ENCODE data around the gene CPEB4.

Gene CPEB4

DNA sequence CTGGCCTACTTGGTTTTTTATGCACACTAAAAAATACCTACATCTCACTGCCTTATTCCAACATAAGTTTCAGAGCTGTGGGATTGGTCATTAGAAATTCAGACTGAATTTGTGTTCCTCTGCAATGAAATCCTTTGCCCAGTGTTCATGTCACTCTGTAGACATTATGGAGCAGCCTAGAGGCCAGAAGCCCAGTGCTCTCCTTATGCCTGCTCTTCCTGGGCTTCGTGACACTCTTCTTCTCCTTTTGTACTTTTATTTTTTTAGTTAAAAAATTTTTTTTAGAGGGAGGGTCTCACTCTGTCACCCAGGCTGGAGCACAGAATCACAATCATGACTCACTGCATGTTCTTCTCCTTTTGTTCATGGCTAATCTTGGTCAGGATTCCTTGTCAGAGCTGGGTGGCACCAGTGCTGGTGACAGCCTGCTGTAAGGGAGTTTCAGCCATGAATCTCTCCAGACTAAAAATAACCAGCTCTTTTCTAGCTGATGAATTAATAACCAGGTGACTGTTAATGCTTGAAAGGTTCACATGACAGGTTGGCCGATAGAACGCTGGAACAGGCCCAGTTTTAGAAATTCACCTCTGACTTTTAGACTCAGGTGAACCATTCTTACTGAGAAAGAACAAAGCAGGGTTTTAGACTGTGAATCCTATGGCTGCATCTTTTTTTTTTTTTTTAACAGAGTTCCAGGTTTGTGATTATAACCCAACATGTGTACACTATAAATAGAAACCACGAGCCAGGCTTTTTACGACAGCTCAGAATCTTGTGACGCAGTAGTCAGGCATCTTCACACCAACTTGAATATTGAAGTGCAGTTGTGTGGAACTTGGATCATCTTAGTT lies 66.7 kb downstream of the CPEB4 start:
- H3K9ac ChIP-seq (ENCODE audit: low read length in 2 of 2) = peak overlapping the region in 1 of 2 donors; percentile 27
- H3K36me3 ChIP-seq (ENCODE audit: control insufficient read depth in 2 of 2, insufficient read depth in 2 of 2, low read length in 2 of 2) = peaks cover 26 to 35% of the 10 kb centered on the region in 2 donors
- H3K4me1 ChIP-seq (ENCODE audit: control insufficient read depth, insufficient read depth, low read length) = peaks cover 7% of the 10 kb centered on the region
- peak overlapping the region in 1 of 2 donors; percentile 38 for H3K4me3 ChIP-seq (ENCODE audit: low read length in 2 of 2)
- no peaks in the 10 kb centered on the region for H3K27me3 ChIP-seq (ENCODE audit: control insufficient read depth in 1 of 2, insufficient read depth in 2 of 2, low read length in 2 of 2)
- peak overlapping the region; percentile 18 for H3K27ac ChIP-seq (ENCODE audit: low read length)
- no peaks in the 10 kb centered on the region for H3K9me3 ChIP-seq (ENCODE audit: control insufficient read depth in 2 of 2, low read length in 2 of 2)

DNA sequence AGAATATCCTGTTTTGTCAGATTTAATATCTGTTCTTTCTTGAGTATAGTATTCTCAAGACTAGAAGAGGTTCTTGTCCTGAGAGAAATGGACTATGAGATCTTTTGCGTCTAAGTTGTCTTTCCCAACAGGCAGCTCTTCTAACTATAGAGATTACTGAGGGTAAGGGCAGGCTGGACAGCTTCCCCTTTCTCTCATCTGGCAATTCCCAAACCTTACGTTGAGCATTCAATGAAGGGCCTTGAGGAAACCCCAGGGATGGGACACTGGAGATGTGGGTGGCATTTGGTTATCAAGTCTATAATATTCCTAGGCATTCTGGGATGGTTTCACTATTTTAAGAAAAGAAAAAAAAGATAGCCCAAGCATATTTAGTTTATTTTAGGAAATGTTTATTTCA lies 72.8 kb downstream of the CPEB4 start:
- Histone ChIP-seq H3K27me3 (ENCODE audit: control insufficient read depth in 1 of 2, insufficient read depth in 2 of 2, low read length in 2 of 2) (no peaks in the 10 kb centered on the region), H3K9me3 (ENCODE audit: control insufficient read depth in 2 of 2, low read length in 2 of 2) (no peaks in the 10 kb centered on the region), H3K4me3 (ENCODE audit: low read length in 2 of 2) (no peak overlapping the region), H3K4me1 (ENCODE audit: control insufficient read depth, insufficient read depth, low read length) (no peaks in the 10 kb centered on the region), H3K36me3 (ENCODE audit: control insufficient read depth in 2 of 2, insufficient read depth in 2 of 2, low read length in 2 of 2) (peaks cover 0 to 9% of the 10 kb centered on the region in 2 donors), H3K27ac (ENCODE audit: low read length) (no peak overlapping the region), H3K9ac (ENCODE audit: low read length in 2 of 2) (no peak overlapping the region)

DNA sequence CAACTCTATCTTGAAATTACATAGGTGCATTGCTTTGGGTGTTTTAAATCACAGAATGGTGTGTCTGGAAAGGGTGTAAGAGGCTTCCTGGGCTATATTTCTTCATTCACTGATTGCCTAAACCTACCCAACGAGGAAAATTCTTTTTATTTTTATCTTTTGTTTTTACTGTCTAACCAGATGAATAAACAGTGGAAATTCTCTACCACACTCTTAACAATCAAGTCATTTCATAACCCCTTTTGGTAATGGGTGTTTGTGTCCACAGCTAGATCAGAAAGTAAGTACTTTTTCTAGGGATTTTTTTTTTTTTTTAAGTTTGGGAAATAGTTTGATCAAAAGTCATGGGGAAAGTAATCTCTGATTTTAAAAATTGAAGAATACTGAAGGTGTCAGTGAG lies 73.3 kb downstream of the CPEB4 start:
- Histone ChIP-seq H3K27me3 (ENCODE audit: control insufficient read depth in 1 of 2, insufficient read depth in 2 of 2, low read length in 2 of 2) (no peaks in the 10 kb centered on the region), H3K27ac (ENCODE audit: low read length) (no peak overlapping the region), H3K4me3 (ENCODE audit: low read length in 2 of 2) (no peak overlapping the region), H3K4me1 (ENCODE audit: control insufficient read depth, insufficient read depth, low read length) (no peaks in the 10 kb centered on the region), H3K9ac (ENCODE audit: low read length in 2 of 2) (no peak overlapping the region), H3K9me3 (ENCODE audit: control insufficient read depth in 2 of 2, low read length in 2 of 2) (no peaks in the 10 kb centered on the region), H3K36me3 (ENCODE audit: control insufficient read depth in 2 of 2, insufficient read depth in 2 of 2, low read length in 2 of 2) (peaks cover 0 to 8% of the 10 kb centered on the region in 2 donors)

DNA sequence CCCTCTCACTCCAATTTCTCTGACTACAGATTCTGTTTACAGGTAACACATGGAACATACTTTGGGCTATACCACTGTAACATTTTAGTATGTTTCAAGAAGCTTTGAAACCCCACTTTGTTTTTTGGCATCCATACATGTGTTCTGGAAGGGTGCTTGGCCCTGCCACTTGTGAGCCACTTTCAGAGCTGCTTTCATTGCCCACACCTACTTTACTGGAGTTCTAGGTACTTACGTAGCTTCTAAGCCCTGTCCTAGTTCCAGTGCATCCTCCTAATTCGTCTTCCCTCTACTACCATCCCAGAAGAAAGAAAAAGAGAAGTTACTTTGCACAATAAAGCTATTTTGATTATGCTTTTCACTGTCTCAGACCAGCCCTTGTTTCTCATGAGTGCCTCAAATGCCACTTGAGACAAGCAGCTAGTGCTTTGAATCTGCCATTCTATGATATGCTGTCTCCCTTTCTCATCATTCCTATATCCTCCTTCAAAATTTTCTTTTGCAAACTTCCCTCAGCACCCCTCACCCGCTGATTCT lies 74.4 kb downstream of the CPEB4 start:
- H3K27me3 ChIP-seq (ENCODE audit: control insufficient read depth in 1 of 2, insufficient read depth in 2 of 2, low read length in 2 of 2) = no peaks in the 10 kb centered on the region
- H3K36me3 ChIP-seq (ENCODE audit: control insufficient read depth in 2 of 2, insufficient read depth in 2 of 2, low read length in 2 of 2) = peaks cover 0 to 6% of the 10 kb centered on the region in 2 donors
- H3K4me1 ChIP-seq (ENCODE audit: control insufficient read depth, insufficient read depth, low read length) = no peaks in the 10 kb centered on the region
- H3K9ac ChIP-seq (ENCODE audit: low read length in 2 of 2) = no peak overlapping the region
- no peak overlapping the region for H3K27ac ChIP-seq (ENCODE audit: low read length)
- no peak overlapping the region for H3K4me3 ChIP-seq (ENCODE audit: low read length in 2 of 2)
- H3K9me3 ChIP-seq (ENCODE audit: control insufficient read depth in 2 of 2, low read length in 2 of 2) = no peaks in the 10 kb centered on the region

GRCh38 chr5:173963182-173963838 lies 75.2 kb downstream of the CPEB4 start:
- Histone ChIP-seq H3K9me3 (ENCODE audit: control insufficient read depth in 2 of 2, low read length in 2 of 2) (no peaks in the 10 kb centered on the region), H3K4me3 (ENCODE audit: low read length in 2 of 2) (no peak overlapping the region), H3K4me1 (ENCODE audit: control insufficient read depth, insufficient read depth, low read length) (no peaks in the 10 kb centered on the region), H3K36me3 (ENCODE audit: control insufficient read depth in 2 of 2, insufficient read depth in 2 of 2, low read length in 2 of 2) (peaks cover 0 to 5% of the 10 kb centered on the region in 2 donors), H3K27ac (ENCODE audit: low read length) (no peak overlapping the region), H3K9ac (ENCODE audit: low read length in 2 of 2) (peak overlapping the region in 1 of 2 donors; percentile 45), H3K27me3 (ENCODE audit: control insufficient read depth in 1 of 2, insufficient read depth in 2 of 2, low read length in 2 of 2) (no peaks in the 10 kb centered on the region)

- Histone ChIP-seq H3K9ac (ENCODE audit: low read length in 2 of 2) (no peak overlapping the region), H3K36me3 (ENCODE audit: control insufficient read depth in 2 of 2, insufficient read depth in 2 of 2, low read length in 2 of 2) (peaks cover 0 to 3% of the 10 kb centered on the region in 2 donors), H3K4me3 (ENCODE audit: low read length in 2 of 2) (peak overlapping the region; percentile 19 to 44), H3K4me1 (ENCODE audit: control insufficient read depth, insufficient read depth, low read length) (no peaks in the 10 kb centered on the region), H3K9me3 (ENCODE audit: control insufficient read depth in 2 of 2, low read length in 2 of 2) (no peaks in the 10 kb centered on the region), H3K27me3 (ENCODE audit: control insufficient read depth in 1 of 2, insufficient read depth in 2 of 2, low read length in 2 of 2) (no peaks in the 10 kb centered on the region), H3K27ac (ENCODE audit: low read length) (no peak overlapping the region)
Measured at GRCh38 chr5:173963867-173964441, 75.8 kb downstream of the CPEB4 start.

DNA sequence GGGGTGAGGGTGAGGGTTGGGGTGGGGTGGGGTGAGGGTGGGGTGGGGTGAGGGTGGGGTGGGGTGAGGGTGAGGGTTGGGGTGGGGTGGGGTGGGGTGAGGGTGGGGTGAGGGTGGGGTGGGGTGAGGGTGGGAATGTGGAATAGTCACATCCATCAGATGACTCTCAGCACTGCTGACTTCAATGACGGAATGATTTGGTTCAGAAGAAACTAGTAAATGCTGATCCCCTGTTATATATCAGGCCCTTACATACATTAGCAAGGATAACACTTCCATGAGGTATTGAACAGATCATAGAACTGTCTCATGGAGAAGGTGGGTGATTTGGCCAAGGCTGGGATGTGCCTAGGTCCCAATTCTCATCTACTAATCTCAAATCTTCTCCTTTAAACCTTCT lies 76.4 kb downstream of the CPEB4 start:
- Histone ChIP-seq H3K36me3 (ENCODE audit: control insufficient read depth in 2 of 2, insufficient read depth in 2 of 2, low read length in 2 of 2) (no peaks in the 10 kb centered on the region), H3K9me3 (ENCODE audit: control insufficient read depth in 2 of 2, low read length in 2 of 2) (no peaks in the 10 kb centered on the region), H3K4me1 (ENCODE audit: control insufficient read depth, insufficient read depth, low read length) (no peaks in the 10 kb centered on the region), H3K27me3 (ENCODE audit: control insufficient read depth in 1 of 2, insufficient read depth in 2 of 2, low read length in 2 of 2) (no peaks in the 10 kb centered on the region), H3K4me3 (ENCODE audit: low read length in 2 of 2) (no peak overlapping the region), H3K9ac (ENCODE audit: low read length in 2 of 2) (no peak overlapping the region), H3K27ac (ENCODE audit: low read length) (no peak overlapping the region)

DNA sequence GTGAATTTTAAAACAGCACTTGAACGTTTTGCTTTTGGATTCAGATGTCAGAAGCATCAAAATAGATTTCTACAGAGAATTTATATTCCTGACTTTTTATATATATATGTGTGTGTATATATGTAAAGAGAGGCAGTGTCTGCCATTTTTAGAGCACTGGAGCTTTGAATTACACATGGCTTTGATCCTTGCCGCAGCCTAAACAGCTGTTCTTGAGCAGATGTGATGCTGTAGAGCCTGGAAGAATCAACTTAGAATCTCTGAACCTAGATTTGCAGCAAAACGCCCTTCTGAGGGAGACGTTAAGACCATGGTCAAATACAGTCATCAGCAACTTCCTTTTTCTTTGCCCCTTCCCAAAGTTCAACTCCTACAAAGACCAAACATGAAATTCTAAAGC lies 79.1 kb downstream of the CPEB4 start:
- Histone ChIP-seq H3K4me3 (ENCODE audit: low read length in 2 of 2) (no peak overlapping the region), H3K9me3 (ENCODE audit: control insufficient read depth in 2 of 2, low read length in 2 of 2) (no peaks in the 10 kb centered on the region), H3K36me3 (ENCODE audit: control insufficient read depth in 2 of 2, insufficient read depth in 2 of 2, low read length in 2 of 2) (no peaks in the 10 kb centered on the region), H3K27me3 (ENCODE audit: control insufficient read depth in 1 of 2, insufficient read depth in 2 of 2, low read length in 2 of 2) (no peaks in the 10 kb centered on the region), H3K4me1 (ENCODE audit: control insufficient read depth, insufficient read depth, low read length) (no peaks in the 10 kb centered on the region), H3K27ac (ENCODE audit: low read length) (no peak overlapping the region), H3K9ac (ENCODE audit: low read length in 2 of 2) (no peak overlapping the region)

- Histone ChIP-seq H3K36me3 (ENCODE audit: control insufficient read depth in 2 of 2, insufficient read depth in 2 of 2, low read length in 2 of 2) (no peaks in the 10 kb centered on the region), H3K4me3 (ENCODE audit: low read length in 2 of 2) (no peak overlapping the region), H3K4me1 (ENCODE audit: control insufficient read depth, insufficient read depth, low read length) (peaks cover 6% of the 10 kb centered on the region), H3K9me3 (ENCODE audit: control insufficient read depth in 2 of 2, low read length in 2 of 2) (no peaks in the 10 kb centered on the region), H3K9ac (ENCODE audit: low read length in 2 of 2) (no peak overlapping the region), H3K27ac (ENCODE audit: low read length) (no peak overlapping the region), H3K27me3 (ENCODE audit: control insufficient read depth in 1 of 2, insufficient read depth in 2 of 2, low read length in 2 of 2) (no peaks in the 10 kb centered on the region)
Measured at GRCh38 chr5:173968154-173968797, 80.1 kb downstream of the CPEB4 start.

GRCh38 chr5:173969167-173970049 lies 81.3 kb downstream of the CPEB4 start:
- no peaks in the 10 kb centered on the region for H3K36me3 ChIP-seq (ENCODE audit: control insufficient read depth in 2 of 2, insufficient read depth in 2 of 2, low read length in 2 of 2)
- peaks cover 11% of the 10 kb centered on the region for H3K4me1 ChIP-seq (ENCODE audit: control insufficient read depth, insufficient read depth, low read length)
- H3K27me3 ChIP-seq (ENCODE audit: control insufficient read depth in 1 of 2, insufficient read depth in 2 of 2, low read length in 2 of 2) = no peaks in the 10 kb centered on the region
- H3K4me3 ChIP-seq (ENCODE audit: low read length in 2 of 2) = no peak overlapping the region
- no peak overlapping the region for H3K27ac ChIP-seq (ENCODE audit: low read length)
- H3K9ac ChIP-seq (ENCODE audit: low read length in 2 of 2) = no peak overlapping the region
- H3K9me3 ChIP-seq (ENCODE audit: control insufficient read depth in 2 of 2, low read length in 2 of 2) = no peaks in the 10 kb centered on the region

All from stomach smooth muscle (tissue), 2 donors.